ENCODE measurements around the gene LDLRAD2. TPM values are rescaled to one million over a fixed set of nuclear protein-coding genes. Genes with fewer than 3 reads are reported as not detected.

Gene LDLRAD2
- total RNA-seq, 1 experiment from 2014 or later, result 0.97 TPM

GRCh38 chr1:21865943-21866706 is 54.1 kb downstream of the LDLRAD2 start:
- Histone ChIP-seq H3K36me3 (replicated peaks; ENCODE audit: control insufficient read depth, insufficient read depth, low read length) (peaks cover 20% of the 10 kb centered on the region), H3K27me3 (ENCODE audit: control insufficient read depth, insufficient read depth, low read length) (no peaks in the 10 kb centered on the region), H3K4me3 (ENCODE audit: insufficient read depth, low read depth, low read length) (no peak overlapping the region)
- peak; percentile 95 for DNase-seq

GRCh38 chr1:21866707-21867043 is 54.6 kb downstream of the LDLRAD2 start:
- Histone ChIP-seq H3K27me3 (ENCODE audit: control insufficient read depth, insufficient read depth, low read length) (no peaks in the 10 kb centered on the region), H3K36me3 (replicated peaks; ENCODE audit: control insufficient read depth, insufficient read depth, low read length) (peaks cover 20% of the 10 kb centered on the region), H3K4me3 (ENCODE audit: insufficient read depth, low read depth, low read length) (no peak overlapping the region)
- DNase-seq, result no peak

- Histone ChIP-seq H3K4me3 (ENCODE audit: insufficient read depth, low read depth, low read length) (no peak overlapping the region), H3K27me3 (ENCODE audit: control insufficient read depth, insufficient read depth, low read length) (no peaks in the 10 kb centered on the region), H3K36me3 (replicated peaks; ENCODE audit: control insufficient read depth, insufficient read depth, low read length) (peaks cover 21% of the 10 kb centered on the region)
- no peak for DNase-seq
Measured at GRCh38 chr1:21867451-21867996, 55.5 kb downstream of the LDLRAD2 start.

GRCh38 chr1:21868482-21868881 is 56.4 kb downstream of the LDLRAD2 start:
- no peaks in the 10 kb centered on the region for H3K27me3 ChIP-seq (ENCODE audit: control insufficient read depth, insufficient read depth, low read length)
- no peak overlapping the region for H3K4me3 ChIP-seq (ENCODE audit: insufficient read depth, low read depth, low read length)
- H3K36me3 ChIP-seq (replicated peaks; ENCODE audit: control insufficient read depth, insufficient read depth, low read length), result peaks cover 21% of the 10 kb centered on the region
- DNase-seq, result no peak

- DNase-seq, result no peak
- Histone ChIP-seq H3K36me3 (replicated peaks; ENCODE audit: control insufficient read depth, insufficient read depth, low read length) (peaks cover 21% of the 10 kb centered on the region), H3K27me3 (ENCODE audit: control insufficient read depth, insufficient read depth, low read length) (no peaks in the 10 kb centered on the region), H3K4me3 (ENCODE audit: insufficient read depth, low read depth, low read length) (no peak overlapping the region)
Measured at GRCh38 chr1:21868941-21869454, 56.9 kb downstream of the LDLRAD2 start.

GRCh38 chr1:21869620-21870121 is 57.6 kb downstream of the LDLRAD2 start:
- no peak for DNase-seq
- Histone ChIP-seq H3K36me3 (replicated peaks; ENCODE audit: control insufficient read depth, insufficient read depth, low read length) (peaks cover 21% of the 10 kb centered on the region), H3K27me3 (ENCODE audit: control insufficient read depth, insufficient read depth, low read length) (no peaks in the 10 kb centered on the region), H3K4me3 (ENCODE audit: insufficient read depth, low read depth, low read length) (no peak overlapping the region)

- no peak for DNase-seq
- Histone ChIP-seq H3K27me3 (ENCODE audit: control insufficient read depth, insufficient read depth, low read length) (no peaks in the 10 kb centered on the region), H3K4me3 (ENCODE audit: insufficient read depth, low read depth, low read length) (no peak overlapping the region), H3K36me3 (replicated peaks; ENCODE audit: control insufficient read depth, insufficient read depth, low read length) (peaks cover 21% of the 10 kb centered on the region)
Measured at GRCh38 chr1:21870611-21871010, 58.5 kb downstream of the LDLRAD2 start.

- peaks cover 25% of the 10 kb centered on the region for H3K36me3 ChIP-seq (replicated peaks; ENCODE audit: control insufficient read depth, insufficient read depth, low read length)
Measured at GRCh38 chr1:21871943-21872342, 59.9 kb downstream of the LDLRAD2 start.

GRCh38 chr1:21872445-21873079 is 60.5 kb downstream of the LDLRAD2 start:
- no peak for DNase-seq
- Histone ChIP-seq H3K4me3 (ENCODE audit: insufficient read depth, low read depth, low read length) (no peak overlapping the region), H3K36me3 (replicated peaks; ENCODE audit: control insufficient read depth, insufficient read depth, low read length) (peaks cover 27% of the 10 kb centered on the region), H3K27me3 (ENCODE audit: control insufficient read depth, insufficient read depth, low read length) (no peaks in the 10 kb centered on the region)

More at GRCh38 chr1:21871943-21872342, 59.9 kb downstream of the LDLRAD2 start:
- H3K27me3 ChIP-seq (ENCODE audit: control insufficient read depth, insufficient read depth, low read length), result no peaks in the 10 kb centered on the region
- no peak for DNase-seq
- H3K4me3 ChIP-seq (ENCODE audit: insufficient read depth, low read depth, low read length), result no peak overlapping the region

- peak; percentile 76 for DNase-seq
- peaks cover 30% of the 10 kb centered on the region for H3K36me3 ChIP-seq (replicated peaks; ENCODE audit: control insufficient read depth, insufficient read depth, low read length)
- H3K4me3 ChIP-seq (ENCODE audit: insufficient read depth, low read depth, low read length), result no peak overlapping the region
- H3K27me3 ChIP-seq (ENCODE audit: control insufficient read depth, insufficient read depth, low read length), result no peaks in the 10 kb centered on the region
Measured at GRCh38 chr1:21873174-21873573, 61.1 kb downstream of the LDLRAD2 start.

GRCh38 chr1:21873761-21874160 is 61.7 kb downstream of the LDLRAD2 start:
- Histone ChIP-seq H3K4me3 (ENCODE audit: insufficient read depth, low read depth, low read length) (no peak overlapping the region), H3K27me3 (ENCODE audit: control insufficient read depth, insufficient read depth, low read length) (no peaks in the 10 kb centered on the region), H3K36me3 (replicated peaks; ENCODE audit: control insufficient read depth, insufficient read depth, low read length) (peaks cover 30% of the 10 kb centered on the region)
- no peak for DNase-seq

- H3K36me3 ChIP-seq (replicated peaks; ENCODE audit: control insufficient read depth, insufficient read depth, low read length), result peaks cover 32% of the 10 kb centered on the region
- H3K27me3 ChIP-seq (ENCODE audit: control insufficient read depth, insufficient read depth, low read length), result no peaks in the 10 kb centered on the region
- DNase-seq, result no peak
- H3K4me3 ChIP-seq (ENCODE audit: insufficient read depth, low read depth, low read length), result no peak overlapping the region
Measured at GRCh38 chr1:21874328-21874727, 62.3 kb downstream of the LDLRAD2 start.
